SH-SY5Y (cell line): ENCODE data around the gene MALAT1.

ENCODE experiments used
- GATA2 ChIP-seq: IDR thresholded peaks from 2 replicates; pipeline ENCODE4 v1.6.1; 2011; ENCODE audit warnings: mild to moderate bottlenecking, low read depth, low read length
- GATA3 ChIP-seq: IDR thresholded peaks from 2 replicates; pipeline ENCODE4 v1.6.1; 2011; ENCODE audit warnings: low read depth, mild to moderate bottlenecking, low read length, moderate library complexity

The MALAT1 gene

DNA sequence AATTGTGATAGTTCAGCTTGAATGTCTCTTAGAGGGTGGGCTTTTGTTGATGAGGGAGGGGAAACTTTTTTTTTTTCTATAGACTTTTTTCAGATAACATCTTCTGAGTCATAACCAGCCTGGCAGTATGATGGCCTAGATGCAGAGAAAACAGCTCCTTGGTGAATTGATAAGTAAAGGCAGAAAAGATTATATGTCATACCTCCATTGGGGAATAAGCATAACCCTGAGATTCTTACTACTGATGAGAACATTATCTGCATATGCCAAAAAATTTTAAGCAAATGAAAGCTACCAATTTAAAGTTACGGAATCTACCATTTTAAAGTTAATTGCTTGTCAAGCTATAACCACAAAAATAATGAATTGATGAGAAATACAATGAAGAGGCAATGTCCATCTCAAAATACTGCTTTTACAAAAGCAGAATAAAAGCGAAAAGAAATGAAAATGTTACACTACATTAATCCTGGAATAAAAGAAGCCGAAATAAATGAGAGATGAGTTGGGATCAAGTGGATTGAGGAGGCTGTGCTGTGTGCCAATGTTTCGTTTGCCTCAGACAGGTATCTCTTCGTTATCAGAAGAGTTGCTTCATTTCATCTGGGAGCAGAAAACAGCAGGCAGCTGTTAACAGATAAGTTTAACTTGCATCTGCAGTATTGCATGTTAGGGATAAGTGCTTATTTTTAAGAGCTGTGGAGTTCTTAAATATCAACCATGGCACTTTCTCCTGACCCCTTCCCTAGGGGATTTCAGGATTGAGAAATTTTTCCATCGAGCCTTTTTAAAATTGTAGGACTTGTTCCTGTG, 3.9 kb downstream of the MALAT1 start:
- peak; percentile 29; the same call in 1 of the 2 replicates for TF ChIP-seq GATA2
- TF ChIP-seq GATA3: peak; percentile 54

DNA sequence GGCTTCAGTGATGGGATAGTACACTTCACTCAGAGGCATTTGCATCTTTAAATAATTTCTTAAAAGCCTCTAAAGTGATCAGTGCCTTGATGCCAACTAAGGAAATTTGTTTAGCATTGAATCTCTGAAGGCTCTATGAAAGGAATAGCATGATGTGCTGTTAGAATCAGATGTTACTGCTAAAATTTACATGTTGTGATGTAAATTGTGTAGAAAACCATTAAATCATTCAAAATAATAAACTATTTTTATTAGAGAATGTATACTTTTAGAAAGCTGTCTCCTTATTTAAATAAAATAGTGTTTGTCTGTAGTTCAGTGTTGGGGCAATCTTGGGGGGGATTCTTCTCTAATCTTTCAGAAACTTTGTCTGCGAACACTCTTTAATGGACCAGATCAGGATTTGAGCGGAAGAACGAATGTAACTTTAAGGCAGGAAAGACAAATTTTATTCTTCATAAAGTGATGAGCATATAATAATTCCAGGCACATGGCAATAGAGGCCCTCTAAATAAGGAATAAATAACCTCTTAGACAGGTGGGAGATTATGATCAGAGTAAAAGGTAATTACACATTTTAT, 4.6 kb downstream of the MALAT1 start:
- TF ChIP-seq GATA2: no peak
- TF ChIP-seq GATA3: no peak

DNA sequence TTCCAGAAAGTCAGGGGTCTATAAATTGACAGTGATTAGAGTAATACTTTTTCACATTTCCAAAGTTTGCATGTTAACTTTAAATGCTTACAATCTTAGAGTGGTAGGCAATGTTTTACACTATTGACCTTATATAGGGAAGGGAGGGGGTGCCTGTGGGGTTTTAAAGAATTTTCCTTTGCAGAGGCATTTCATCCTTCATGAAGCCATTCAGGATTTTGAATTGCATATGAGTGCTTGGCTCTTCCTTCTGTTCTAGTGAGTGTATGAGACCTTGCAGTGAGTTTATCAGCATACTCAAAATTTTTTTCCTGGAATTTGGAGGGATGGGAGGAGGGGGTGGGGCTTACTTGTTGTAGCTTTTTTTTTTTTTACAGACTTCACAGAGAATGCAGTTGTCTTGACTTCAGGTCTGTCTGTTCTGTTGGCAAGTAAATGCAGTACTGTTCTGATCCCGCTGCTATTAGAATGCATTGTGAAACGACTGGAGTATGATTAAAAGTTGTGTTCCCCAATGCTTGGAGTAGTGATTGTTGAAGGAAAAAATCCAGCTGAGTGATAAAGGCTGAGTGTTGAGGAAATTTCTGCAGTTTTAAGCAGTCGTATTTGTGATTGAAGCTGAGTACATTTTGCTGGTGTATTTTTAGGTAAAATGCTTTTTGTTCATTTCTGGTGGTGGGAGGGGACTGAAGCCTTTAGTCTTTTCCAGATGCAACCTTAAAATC, 5.3 kb downstream of the MALAT1 start:
- TF ChIP-seq GATA3: no peak
- TF ChIP-seq GATA2: no peak

DNA sequence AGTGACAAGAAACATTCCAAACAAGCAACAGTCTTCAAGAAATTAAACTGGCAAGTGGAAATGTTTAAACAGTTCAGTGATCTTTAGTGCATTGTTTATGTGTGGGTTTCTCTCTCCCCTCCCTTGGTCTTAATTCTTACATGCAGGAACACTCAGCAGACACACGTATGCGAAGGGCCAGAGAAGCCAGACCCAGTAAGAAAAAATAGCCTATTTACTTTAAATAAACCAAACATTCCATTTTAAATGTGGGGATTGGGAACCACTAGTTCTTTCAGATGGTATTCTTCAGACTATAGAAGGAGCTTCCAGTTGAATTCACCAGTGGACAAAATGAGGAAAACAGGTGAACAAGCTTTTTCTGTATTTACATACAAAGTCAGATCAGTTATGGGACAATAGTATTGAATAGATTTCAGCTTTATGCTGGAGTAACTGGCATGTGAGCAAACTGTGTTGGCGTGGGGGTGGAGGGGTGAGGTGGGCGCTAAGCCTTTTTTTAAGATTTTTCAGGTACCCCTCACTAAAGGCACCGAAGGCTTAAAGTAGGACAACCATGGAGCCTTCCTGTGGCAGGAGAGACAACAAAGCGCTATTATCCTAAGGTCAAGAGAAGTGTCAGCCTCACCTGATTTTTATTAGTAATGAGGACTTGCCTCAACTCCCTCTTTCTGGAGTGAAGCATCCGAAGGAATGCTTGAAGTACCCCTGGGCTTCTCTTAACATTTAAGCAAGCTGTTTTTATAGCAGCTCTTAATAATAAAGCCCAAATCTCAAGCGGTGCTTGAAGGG, 6.0 kb downstream of the MALAT1 start:
- TF ChIP-seq GATA2 (no peak), GATA3 (no peak)

DNA sequence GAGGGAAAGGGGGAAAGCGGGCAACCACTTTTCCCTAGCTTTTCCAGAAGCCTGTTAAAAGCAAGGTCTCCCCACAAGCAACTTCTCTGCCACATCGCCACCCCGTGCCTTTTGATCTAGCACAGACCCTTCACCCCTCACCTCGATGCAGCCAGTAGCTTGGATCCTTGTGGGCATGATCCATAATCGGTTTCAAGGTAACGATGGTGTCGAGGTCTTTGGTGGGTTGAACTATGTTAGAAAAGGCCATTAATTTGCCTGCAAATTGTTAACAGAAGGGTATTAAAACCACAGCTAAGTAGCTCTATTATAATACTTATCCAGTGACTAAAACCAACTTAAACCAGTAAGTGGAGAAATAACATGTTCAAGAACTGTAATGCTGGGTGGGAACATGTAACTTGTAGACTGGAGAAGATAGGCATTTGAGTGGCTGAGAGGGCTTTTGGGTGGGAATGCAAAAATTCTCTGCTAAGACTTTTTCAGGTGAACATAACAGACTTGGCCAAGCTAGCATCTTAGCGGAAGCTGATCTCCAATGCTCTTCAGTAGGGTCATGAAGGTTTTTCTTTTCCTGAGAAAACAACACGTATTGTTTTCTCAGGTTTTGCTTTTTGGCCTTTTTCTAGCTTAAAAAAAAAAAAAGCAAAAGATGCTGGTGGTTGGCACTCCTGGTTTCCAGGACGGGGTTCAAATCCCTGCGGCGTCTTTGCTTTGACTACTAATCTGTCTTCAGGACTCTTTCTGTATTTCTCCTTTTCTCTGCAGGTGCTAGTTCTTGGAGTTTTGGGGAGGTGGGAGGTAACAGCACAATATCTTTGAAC, 6.8 kb downstream of the MALAT1 start:
- no peak for TF ChIP-seq GATA3

DNA sequence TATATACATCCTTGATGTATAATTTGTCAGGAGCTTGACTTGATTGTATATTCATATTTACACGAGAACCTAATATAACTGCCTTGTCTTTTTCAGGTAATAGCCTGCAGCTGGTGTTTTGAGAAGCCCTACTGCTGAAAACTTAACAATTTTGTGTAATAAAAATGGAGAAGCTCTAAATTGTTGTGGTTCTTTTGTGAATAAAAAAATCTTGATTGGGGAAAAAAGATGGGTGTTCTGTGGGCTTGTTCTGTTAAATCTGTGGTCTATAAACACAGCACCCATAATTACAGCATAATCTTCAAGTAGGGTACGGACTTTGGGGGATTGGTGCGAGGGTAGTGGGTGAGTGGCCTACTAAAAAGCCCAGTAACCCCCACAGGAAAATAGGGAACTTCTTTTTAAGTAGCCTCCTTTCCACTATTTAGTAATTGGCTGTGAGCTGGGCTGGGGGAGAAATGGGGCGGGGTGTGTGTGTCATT, 7.5 kb downstream of the MALAT1 start:
- TF ChIP-seq GATA2: no peak
- TF ChIP-seq GATA3: no peak

DNA sequence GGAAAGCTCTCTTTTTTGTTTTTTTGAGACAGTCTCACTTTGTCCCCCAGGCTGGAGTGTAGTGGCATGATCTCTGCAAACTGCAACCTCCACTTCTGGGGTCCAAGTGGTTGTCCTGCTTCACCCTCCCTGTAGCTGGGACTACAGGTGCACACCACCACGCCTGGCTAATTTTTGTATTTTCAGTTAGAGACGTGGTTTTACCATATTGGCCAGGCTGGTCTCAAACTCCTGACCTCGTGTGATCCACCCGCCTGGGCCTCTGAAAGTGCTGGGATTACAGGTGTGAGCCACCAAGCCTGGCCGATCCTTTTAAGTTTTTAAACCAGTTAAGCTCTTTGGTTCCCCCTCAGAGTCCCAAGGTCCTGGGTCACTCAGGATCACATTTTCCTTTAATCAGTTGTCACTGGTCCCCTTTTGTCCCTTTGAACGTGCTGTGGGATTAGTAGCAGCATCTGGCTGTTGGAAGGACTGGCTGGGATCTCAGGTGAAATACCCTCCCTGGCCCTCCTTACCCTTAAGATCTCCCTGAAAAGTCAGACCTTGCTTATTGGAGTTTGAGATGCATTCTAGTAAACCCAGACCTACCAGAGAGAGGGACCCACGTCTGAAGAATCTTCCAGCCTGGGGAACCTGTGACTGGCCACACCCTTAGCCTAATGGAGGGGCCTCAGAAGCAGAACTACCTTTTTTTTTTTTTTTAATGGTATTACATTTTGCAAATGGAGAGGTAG, 8.1 kb downstream of the MALAT1 start:
- TF ChIP-seq GATA2: no peak
- TF ChIP-seq GATA3: no peak

DNA sequence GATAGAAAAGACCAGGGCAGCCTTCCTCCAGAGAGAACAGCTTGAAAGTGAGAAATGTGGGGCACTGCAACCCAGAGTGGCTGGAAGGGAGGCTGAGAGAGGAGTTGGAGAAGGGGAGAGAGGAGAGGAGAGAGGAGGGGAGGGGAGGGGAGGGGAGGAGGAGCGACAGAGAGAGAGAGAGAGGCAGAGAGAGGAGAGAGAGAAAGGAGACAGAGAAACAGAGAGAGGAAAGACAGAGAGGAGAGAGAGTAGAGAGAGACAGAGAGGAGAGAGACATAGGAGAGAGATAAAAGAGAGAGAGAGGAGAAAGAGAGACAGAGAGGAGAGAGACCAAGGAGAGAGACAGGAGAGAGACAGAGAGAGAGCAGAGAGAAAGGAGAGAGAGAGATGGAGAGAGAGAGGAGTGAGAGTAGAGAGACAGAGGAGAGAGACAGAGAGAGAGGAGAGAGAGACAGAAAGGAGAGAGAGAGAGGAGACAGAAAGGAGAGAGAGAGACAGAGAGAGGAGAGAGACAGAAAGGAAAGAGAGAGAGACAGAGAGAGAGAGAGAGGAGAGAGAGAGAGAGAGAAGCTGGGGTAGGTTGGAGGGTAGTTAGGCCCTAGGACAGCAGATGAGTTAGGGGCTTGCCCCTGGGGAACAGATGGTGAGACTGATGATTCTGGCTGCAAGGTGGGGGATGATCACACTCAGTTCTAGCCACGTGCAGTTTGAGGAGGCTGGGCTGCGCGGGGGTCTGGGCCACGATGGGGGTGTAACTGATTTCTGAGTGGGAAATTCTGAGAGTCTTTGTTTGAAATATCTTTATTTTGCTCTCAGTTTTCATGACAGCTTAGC, 17.5 kb downstream of the MALAT1 start:
- TF ChIP-seq GATA2: no peak
- no peak for TF ChIP-seq GATA3

DNA sequence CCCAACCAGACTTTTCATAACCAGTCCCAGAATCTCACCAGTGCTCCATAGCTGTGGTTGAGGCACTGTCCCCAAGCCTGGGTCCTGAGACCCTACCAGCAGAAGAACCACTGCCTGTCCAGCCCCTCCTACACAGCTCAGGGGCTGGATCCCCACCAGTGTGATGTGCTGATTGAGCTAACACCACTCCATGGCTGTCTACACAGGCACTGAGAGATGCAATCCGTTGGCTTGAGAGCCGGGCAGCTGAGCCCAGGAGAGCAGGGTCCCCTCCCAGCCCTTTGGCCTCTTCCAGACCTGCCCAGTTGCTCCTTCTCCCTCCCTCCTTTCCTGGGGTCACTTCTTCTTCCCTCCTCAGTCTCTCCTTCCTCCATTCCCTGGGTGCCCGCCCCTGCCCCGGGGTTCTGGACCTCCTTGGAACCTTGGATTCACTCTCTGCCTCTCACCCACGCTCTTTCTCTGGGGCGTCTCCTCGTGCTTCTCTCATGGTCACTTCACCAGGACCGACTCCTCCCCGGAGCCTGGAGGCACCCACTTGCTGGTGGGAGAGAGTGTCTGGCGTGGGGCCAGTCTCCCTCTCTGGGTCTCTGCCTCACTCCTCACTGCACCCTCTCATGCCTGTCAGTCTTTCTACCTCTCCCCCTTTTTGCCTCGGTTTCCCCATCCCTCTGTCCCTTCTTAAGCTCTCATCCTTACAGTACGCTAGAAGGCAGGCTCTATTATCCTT, 25.3 kb downstream of the MALAT1 start:
- no peak for TF ChIP-seq GATA3
- TF ChIP-seq GATA2: no peak

DNA sequence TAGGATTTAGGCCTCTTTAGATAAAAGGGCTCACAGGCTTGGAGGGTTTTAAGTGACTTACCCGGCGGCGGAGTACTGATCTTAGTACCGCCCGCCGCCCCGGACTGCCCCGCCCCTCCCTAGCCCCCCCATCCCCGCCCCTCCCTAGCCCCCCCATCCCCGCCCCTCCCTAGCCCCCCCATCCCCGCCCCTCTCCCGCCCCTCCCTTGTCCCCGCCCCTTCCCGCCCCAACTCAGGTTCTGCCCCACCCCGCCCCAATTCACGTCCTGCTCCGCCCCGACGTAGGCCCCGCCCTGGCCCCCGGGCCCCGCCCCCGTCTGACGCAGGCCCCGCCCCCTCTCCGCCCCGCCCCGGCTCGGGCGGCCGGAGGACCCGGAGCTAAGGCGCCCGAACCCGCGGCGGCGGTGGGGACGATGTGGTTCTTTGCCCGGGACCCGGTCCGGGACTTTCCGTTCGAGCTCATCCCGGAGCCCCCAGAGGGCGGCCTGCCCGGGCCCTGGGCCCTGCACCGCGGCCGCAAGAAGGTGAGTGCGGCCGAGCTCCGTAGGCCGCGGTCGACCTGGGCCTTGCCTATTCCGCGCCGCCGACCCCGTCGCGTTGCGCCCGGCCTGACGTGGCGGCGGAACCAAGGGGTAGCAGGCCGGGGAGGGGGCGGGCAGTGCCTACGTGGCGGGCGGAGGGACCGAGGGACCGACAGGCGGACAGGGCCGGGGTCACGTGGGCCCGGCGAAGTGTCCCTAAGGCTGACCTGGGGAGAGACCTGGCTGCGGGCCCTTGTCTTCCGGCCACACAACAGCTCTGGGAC, 26.1 kb downstream of the MALAT1 start, which contains the start of gene SCYL1:
SCYL1 (plus strand) TSS at position 343 of the 805 bp plus-strand sequence; CDS start at position 414, 71 bp downstream.
- TF ChIP-seq GATA3: no peak
- no peak for TF ChIP-seq GATA2
